GM12874 (cell line): ENCODE data around the gene BRAP.

ENCODE experiments used
- TF ChIP-seq, protein P1 (sequence below): IDR thresholded peaks from 2 replicates; pipeline ENCODE4 v1.5.1; 2011; ENCODE audit warnings: low read depth, mild to moderate bottlenecking, control low read depth, low read length, moderate library complexity; ENCODE audit not compliant: insufficient read depth

BRAP gene

DNA sequence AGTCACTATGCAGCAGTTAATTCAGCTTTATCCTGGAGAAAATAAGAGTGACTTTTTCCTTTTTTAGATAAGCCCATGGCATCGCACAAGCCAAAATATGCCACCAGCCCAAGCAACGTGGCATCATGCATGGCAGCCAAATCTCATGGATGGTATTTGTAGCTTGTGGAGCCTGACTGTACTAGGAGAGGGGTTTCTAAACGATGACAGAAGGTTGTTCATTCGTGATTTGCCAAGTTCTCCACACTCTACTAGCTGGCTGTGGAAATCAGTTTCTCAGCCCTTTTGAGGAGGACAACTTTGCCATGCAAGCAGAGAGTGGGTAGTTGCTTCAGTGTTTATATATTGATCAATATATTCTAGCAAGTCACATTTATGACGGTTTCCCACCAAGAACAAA, 45.2 kb downstream of the BRAP start:
- TF ChIP-seq, protein P1, sequence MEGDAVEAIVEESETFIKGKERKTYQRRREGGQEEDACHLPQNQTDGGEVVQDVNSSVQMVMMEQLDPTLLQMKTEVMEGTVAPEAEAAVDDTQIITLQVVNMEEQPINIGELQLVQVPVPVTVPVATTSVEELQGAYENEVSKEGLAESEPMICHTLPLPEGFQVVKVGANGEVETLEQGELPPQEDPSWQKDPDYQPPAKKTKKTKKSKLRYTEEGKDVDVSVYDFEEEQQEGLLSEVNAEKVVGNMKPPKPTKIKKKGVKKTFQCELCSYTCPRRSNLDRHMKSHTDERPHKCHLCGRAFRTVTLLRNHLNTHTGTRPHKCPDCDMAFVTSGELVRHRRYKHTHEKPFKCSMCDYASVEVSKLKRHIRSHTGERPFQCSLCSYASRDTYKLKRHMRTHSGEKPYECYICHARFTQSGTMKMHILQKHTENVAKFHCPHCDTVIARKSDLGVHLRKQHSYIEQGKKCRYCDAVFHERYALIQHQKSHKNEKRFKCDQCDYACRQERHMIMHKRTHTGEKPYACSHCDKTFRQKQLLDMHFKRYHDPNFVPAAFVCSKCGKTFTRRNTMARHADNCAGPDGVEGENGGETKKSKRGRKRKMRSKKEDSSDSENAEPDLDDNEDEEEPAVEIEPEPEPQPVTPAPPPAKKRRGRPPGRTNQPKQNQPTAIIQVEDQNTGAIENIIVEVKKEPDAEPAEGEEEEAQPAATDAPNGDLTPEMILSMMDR = no peak

DNA sequence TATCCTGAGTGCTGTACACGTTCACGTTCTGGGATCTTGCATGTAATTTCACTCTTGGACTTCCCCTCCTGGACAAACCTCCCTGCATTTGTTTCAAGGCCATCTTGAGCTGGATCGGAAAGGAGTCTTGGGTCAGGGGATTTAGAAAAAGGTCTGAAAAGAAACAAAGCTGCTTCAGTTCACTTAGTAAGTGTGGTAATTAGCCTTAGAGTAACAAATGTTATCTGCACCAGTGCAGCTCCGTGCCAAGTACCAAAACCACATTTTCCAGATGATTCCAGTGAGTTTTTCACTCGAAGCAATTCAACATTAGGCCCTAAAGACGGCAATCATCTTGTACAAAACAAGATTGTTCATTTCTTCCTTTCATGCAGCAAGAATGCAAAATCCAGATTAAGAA, 47.2 kb downstream of the BRAP start:
- TF ChIP-seq, protein P1 = no peak

DNA sequence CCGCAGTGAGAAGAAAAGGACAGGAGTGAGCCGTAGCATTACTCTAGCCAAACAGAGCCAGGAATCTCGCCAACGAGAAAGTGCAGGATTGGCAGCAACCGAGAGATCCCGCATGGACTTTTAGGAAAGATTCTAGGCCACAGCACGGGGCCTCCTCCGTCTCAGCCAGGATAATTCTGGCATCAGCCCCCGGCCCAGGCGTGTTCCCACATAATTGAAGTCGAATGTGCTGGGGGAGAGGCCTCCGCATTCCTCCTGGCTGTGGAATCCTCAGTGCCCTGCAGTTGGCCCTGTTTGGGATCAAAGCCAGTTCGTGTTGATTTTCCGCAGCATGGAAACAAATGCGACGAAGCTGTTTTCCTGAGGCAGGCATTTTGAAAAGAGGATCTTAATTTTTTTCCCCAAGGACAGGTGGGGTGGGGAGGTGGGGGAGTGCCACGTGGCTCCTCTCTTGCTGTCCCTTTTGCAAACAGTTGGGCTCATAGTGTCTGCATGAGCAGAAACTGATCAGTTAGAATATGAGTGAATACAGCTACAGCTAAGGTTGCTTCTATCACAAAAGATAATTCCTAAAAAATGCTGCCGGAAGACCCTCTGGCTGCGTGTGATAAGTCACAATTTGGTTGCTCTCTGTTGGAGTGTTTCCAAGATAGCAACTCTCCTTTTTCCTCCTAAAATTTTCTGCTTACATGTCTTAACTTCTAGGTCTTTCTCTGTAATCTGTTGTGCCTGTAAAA, 49.4 kb downstream of the BRAP start:
- TF ChIP-seq, protein P1 = no peak

DNA sequence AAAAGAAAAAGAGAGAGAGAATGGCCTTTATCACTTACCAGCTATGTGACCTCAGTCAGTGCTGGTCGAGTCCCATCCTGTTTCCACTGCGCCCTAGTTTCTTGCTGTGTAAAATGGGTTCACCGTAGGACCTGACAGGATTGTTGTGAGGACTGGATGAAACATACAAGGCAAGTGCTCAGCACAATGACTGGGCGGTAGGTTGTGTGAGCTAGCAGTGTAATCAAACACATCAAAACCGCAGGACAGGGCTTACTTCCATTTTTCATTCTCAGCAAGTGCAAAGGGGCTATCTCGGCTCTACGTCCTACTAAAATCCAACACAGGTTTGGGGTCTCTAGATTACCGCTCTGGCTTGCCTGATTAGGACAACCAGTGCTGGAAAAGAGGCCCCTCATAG, 50.2 kb downstream of the BRAP start:
- TF ChIP-seq, protein P1 = no peak

DNA sequence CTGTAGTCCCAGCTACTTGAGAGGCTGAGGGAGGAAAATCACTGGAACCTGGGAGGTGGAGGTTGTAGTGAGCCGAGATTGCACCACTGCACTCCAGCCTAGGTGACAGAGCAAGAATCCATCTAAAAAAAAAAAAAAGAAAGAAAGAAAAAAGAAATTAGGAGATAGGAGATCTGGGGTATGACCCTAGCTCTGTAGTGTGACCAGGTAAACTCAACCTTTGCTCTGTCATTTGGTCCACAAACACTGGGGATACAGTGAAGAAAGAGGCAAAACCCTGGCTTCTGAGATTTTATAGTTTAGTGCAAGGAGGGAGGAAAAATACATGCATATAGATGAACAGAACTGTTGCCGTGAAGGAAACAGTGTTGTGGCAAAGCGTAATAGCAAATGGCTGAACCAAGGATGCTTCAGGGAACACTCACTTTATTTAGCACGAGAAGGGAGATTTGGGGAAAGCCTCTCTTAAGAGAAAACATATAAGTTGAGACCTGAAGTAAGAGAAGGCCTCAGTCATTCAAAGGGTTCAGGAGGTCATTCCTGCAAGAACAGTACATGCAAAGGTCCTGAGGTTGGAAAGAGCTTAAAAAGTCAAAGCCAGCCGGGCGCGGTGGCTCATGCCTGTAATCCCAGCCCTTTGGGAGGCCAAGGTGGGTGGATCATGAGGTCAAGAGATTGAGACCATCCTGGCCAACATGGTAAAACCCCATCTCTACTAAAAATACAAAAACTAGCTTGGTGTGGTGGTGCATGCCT, 57.1 kb downstream of the BRAP start:
- TF ChIP-seq, protein P1 = no peak

DNA sequence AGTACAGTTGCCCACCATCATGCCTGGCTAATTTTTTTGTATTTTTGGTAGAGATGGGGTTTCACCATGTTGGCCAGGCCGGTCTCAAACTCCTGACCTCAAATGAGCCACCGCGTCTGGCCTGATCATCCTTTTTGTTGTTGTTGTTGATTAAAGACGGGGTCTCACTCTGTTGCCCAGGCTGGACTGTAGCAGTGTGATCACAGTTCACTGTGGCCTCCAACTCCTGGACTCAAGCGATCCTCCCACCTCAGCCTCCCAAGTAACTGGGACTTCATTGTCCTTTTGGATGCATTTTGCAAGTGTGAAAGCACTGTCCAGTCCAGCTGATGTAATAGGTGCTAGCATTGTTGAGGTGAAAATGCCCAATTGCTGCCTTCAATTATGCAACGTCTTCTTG, 59.5 kb downstream of the BRAP start:
- TF ChIP-seq, protein P1 = no peak

DNA sequence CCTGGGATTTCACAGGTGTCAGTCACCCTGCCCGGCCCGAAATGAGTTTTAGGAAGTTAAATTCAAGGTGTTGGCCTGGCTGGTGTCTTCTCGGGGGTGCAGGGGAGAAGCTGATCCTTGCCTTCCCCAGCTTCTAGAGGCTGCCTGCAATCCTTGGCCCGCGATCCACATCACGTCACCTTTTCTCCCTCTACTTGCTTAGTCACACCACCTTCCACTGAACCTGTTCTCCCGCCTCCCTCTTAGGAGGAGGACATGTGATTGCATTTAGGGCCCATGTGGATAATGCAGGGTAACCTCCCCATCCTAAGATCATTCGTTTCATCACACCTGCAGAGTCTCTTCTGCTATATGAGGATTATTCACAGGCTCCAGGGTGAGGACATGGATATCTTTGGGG, 61.2 kb downstream of the BRAP start:
- TF ChIP-seq, protein P1 = no peak
